K562 (cell line): ENCODE measurements around the gene KLHL18. TPM values are rescaled to one million over a fixed set of nuclear protein-coding genes. Genes with fewer than 3 reads are reported as not detected.

Experiments
- MITF ChIP-seq: IDR thresholded peaks from 2 replicates; pipeline ENCODE4 v1.6.1; 2014; ENCODE audit warnings: antibody characterized with exemption
- MYNN ChIP-seq, 2 experiments: sonication (generic); formaldehyde crosslinking in 1 of 2; IDR thresholded peaks; 2 replicates each; pipeline versions ENCODE4 v1.5.0 to v1.6.1; 2016 to 2020; ENCODE audit warnings: antibody characterized with exemption in 1 of 2, missing genetic modification reagents in 1 of 2
- TBL1XR1 ChIP-seq, 2 experiments: IDR thresholded peaks; 2 replicates each; pipeline ENCODE4 v1.6.1; 2012; ENCODE audit warnings: improper control_type of control experiment in 2 of 2, low read length in 2 of 2, mild to moderate bottlenecking in 1 of 2
- ZFPM2 ChIP-seq: fragments of 250-450 bp; sonication (Bioruptor Pico); IDR thresholded peaks from 2 replicates; pipeline ENCODE4 v1.5.1; 2022; ENCODE audit warnings: mild to moderate bottlenecking
- polyA plus RNA-seq, 8 experiments: library from polyadenylated mRNA; depleted of rRNA in 4 of 8; stranded (reverse) in 5 of 8; unstranded in 3 of 8; fragments of >200 nt; fragmentation: Nextera tagmentation in 2 of 8; fragmentation: Illumina TruSeq in 1 of 8; extraction: Ambion mirVana in 2 of 8; extraction: Trizol in 1 of 8; gene quantifications; 2 replicates each; pipeline versions ENCODE4 v1.2.1 to v1.2.3, GENCODE V29; 2011 to 2014; ENCODE audit warnings: inconsistent platforms in 1 of 8, missing spikeins in 1 of 8
- total RNA-seq, 7 experiments: library from RNA; depleted of rRNA in 6 of 7; stranded (reverse); fragments of >200 nt in 6 of 7; fragmentation: Illumina TruSeq in 2 of 7; extraction: Trizol in 2 of 7; gene quantifications; 2 replicates each; pipeline versions ENCODE4 v1.2.1 to v1.2.3, GENCODE V29; 2011 to 2021; ENCODE audit warnings: low replicate concordance in 1 of 7
- TF ChIP-seq, protein P1 (sequence below), 2 experiments: fragments of 450-650 bp; conservative IDR thresholded peaks; 2 replicates each; pipeline ENCODE4 v1.6.1; 2017; ENCODE audit warnings: mild to moderate bottlenecking in 2 of 2, moderate library complexity in 2 of 2
- TF ChIP-seq, protein P2 (sequence below): fragments of 450-650 bp; IDR thresholded peaks from 2 replicates; pipeline ENCODE4 v1.6.1; 2016; ENCODE audit warnings: mild to moderate bottlenecking
- TF ChIP-seq, protein P3 (sequence below): fragments of 450-650 bp; IDR thresholded peaks from 2 replicates; pipeline ENCODE4 v1.6.1; 2016; ENCODE audit warnings: mild to moderate bottlenecking, moderate library complexity
- TF ChIP-seq, protein P4 (sequence below): sonication (generic); formaldehyde crosslinking; IDR thresholded peaks from 2 replicates; pipeline ENCODE4 v1.9.0; 2022; ENCODE audit warnings: mild to moderate bottlenecking, missing genetic modification reagents

Gene KLHL18
- total and polyA plus RNA-seq, 9 of the 15 experiments (the other 6 are each of a cell fraction or from before 2014, with no cell fraction given), result 26.7 to 97.5 (median 48.7) TPM

DNA sequence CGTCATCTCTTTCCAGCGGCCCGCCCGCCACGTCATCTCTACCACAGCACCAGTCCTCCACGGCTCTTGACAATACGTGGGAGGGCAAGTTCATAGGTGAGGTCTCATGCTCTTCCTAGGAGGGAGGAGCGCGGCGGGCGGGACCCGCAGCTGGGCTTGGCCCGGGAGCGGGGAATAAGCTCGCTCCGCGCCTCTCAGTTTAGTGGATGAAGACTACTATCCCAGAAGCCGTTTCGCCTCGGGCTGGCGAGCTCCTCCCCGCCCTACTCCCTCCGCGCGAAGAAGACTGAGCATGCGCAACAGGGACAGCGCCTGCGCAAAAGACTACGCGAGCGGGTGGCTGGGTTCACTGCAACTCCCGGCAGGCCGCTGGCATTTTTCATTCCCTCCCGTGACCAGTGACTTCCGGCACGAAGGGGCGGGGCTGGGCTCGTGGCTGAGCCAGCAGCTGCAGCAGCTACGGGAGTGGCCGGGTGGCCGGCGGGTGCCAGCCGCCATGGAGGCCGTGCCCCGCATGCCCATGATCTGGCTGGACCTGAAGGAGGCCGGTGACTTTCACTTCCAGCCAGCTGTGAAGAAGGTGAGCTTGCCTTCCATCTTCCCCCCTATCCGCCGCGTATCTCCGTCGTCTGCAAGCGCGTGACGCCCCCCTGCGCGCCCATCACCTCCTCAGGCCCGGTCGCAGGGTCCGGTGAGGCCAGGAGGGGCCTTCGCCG lies 98.0 kb downstream of the KLHL18 start, which contains the start of gene PTPN23 (continued):
- TF ChIP-seq, protein P1, sequence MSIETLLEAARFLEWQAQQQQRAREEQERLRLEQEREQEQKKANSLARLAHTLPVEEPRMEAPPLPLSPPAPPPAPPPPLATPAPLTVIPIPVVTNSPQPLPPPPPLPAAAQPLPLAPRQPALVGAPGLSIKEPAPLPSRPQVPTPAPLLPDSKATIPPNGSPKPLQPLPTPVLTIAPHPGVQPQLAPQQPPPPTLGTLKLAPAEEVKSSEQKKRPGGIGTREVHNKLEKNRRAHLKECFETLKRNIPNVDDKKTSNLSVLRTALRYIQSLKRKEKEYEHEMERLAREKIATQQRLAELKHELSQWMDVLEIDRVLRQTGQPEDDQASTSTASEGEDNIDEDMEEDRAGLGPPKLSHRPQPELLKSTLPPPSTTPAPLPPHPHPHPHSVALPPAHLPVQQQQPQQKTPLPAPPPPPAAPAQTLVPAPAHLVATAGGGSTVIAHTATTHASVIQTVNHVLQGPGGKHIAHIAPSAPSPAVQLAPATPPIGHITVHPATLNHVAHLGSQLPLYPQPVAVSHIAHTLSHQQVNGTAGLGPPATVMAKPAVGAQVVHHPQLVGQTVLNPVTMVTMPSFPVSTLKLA (conservative IDR thresholded peaks at IDR 0.05), result peak; percentile 93 to 97
- TF ChIP-seq ZFPM2 (CRISPR knock-in tag), result peak; percentile 71; the same call in 1 of the 2 replicates
- peak; percentile 99 for TF ChIP-seq MITF
- peak; percentile 42; the same call in 1 of the 2 replicates for TF ChIP-seq MYNN (IDR thresholded peaks at IDR 0.05)
- TF ChIP-seq MYNN (CRISPR knock-in tag; IDR thresholded peaks at IDR 0.05), result no peak
- TF ChIP-seq TBL1XR1 (IDR thresholded peaks at IDR 0.05; ENCODE audit: low read length in 2 of 2), result 0 out of 4 replicates have a peak, but pooled peaks of 1 of the 2 experiments have one; percentile 12
- TF ChIP-seq, protein P2, sequence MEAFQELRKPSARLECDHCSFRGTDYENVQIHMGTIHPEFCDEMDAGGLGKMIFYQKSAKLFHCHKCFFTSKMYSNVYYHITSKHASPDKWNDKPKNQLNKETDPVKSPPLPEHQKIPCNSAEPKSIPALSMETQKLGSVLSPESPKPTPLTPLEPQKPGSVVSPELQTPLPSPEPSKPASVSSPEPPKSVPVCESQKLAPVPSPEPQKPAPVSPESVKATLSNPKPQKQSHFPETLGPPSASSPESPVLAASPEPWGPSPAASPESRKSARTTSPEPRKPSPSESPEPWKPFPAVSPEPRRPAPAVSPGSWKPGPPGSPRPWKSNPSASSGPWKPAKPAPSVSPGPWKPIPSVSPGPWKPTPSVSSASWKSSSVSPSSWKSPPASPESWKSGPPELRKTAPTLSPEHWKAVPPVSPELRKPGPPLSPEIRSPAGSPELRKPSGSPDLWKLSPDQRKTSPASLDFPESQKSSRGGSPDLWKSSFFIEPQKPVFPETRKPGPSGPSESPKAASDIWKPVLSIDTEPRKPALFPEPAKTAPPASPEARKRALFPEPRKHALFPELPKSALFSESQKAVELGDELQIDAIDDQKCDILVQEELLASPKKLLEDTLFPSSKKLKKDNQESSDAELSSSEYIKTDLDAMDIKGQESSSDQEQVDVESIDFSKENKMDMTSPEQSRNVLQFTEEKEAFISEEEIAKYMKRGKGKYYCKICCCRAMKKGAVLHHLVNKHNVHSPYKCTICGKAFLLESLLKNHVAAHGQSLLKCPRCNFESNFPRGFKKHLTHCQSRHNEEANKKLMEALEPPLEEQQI, result no peak
- TF ChIP-seq, protein P3, sequence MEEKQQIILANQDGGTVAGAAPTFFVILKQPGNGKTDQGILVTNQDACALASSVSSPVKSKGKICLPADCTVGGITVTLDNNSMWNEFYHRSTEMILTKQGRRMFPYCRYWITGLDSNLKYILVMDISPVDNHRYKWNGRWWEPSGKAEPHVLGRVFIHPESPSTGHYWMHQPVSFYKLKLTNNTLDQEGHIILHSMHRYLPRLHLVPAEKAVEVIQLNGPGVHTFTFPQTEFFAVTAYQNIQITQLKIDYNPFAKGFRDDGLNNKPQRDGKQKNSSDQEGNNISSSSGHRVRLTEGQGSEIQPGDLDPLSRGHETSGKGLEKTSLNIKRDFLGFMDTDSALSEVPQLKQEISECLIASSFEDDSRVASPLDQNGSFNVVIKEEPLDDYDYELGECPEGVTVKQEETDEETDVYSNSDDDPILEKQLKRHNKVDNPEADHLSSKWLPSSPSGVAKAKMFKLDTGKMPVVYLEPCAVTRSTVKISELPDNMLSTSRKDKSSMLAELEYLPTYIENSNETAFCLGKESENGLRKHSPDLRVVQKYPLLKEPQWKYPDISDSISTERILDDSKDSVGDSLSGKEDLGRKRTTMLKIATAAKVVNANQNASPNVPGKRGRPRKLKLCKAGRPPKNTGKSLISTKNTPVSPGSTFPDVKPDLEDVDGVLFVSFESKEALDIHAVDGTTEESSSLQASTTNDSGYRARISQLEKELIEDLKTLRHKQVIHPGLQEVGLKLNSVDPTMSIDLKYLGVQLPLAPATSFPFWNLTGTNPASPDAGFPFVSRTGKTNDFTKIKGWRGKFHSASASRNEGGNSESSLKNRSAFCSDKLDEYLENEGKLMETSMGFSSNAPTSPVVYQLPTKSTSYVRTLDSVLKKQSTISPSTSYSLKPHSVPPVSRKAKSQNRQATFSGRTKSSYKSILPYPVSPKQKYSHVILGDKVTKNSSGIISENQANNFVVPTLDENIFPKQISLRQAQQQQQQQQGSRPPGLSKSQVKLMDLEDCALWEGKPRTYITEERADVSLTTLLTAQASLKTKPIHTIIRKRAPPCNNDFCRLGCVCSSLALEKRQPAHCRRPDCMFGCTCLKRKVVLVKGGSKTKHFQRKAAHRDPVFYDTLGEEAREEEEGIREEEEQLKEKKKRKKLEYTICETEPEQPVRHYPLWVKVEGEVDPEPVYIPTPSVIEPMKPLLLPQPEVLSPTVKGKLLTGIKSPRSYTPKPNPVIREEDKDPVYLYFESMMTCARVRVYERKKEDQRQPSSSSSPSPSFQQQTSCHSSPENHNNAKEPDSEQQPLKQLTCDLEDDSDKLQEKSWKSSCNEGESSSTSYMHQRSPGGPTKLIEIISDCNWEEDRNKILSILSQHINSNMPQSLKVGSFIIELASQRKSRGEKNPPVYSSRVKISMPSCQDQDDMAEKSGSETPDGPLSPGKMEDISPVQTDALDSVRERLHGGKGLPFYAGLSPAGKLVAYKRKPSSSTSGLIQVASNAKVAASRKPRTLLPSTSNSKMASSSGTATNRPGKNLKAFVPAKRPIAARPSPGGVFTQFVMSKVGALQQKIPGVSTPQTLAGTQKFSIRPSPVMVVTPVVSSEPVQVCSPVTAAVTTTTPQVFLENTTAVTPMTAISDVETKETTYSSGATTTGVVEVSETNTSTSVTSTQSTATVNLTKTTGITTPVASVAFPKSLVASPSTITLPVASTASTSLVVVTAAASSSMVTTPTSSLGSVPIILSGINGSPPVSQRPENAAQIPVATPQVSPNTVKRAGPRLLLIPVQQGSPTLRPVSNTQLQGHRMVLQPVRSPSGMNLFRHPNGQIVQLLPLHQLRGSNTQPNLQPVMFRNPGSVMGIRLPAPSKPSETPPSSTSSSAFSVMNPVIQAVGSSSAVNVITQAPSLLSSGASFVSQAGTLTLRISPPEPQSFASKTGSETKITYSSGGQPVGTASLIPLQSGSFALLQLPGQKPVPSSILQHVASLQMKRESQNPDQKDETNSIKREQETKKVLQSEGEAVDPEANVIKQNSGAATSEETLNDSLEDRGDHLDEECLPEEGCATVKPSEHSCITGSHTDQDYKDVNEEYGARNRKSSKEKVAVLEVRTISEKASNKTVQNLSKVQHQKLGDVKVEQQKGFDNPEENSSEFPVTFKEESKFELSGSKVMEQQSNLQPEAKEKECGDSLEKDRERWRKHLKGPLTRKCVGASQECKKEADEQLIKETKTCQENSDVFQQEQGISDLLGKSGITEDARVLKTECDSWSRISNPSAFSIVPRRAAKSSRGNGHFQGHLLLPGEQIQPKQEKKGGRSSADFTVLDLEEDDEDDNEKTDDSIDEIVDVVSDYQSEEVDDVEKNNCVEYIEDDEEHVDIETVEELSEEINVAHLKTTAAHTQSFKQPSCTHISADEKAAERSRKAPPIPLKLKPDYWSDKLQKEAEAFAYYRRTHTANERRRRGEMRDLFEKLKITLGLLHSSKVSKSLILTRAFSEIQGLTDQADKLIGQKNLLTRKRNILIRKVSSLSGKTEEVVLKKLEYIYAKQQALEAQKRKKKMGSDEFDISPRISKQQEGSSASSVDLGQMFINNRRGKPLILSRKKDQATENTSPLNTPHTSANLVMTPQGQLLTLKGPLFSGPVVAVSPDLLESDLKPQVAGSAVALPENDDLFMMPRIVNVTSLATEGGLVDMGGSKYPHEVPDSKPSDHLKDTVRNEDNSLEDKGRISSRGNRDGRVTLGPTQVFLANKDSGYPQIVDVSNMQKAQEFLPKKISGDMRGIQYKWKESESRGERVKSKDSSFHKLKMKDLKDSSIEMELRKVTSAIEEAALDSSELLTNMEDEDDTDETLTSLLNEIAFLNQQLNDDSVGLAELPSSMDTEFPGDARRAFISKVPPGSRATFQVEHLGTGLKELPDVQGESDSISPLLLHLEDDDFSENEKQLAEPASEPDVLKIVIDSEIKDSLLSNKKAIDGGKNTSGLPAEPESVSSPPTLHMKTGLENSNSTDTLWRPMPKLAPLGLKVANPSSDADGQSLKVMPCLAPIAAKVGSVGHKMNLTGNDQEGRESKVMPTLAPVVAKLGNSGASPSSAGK, result peak; percentile 71
- TF ChIP-seq, protein P4, sequence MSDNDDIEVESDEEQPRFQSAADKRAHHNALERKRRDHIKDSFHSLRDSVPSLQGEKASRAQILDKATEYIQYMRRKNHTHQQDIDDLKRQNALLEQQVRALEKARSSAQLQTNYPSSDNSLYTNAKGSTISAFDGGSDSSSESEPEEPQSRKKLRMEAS (CRISPR knock-in tag), result peak; percentile 87
